DMS 273 (cell line): Measurements from ENCODE around the gene WNK2.

Experiments used
- DNase-seq: peaks from one replicate; lab custom pipeline; 2025; ENCODE audit not compliant: unreplicated experiment; lab: John Stamatoyannopoulos, UW

WNK2 gene

GRCh38 chr9:93185266-93186214 is 1.6 kb downstream of the WNK2 start:
- DNase-seq = peak; percentile 45

GRCh38 chr9:93186215-93186945 is 2.4 kb downstream of the WNK2 start:
- DNase-seq = peak; percentile 35

- DNase-seq = no peak
Observed at GRCh38 chr9:93187047-93187446, 3.1 kb downstream of the WNK2 start.

GRCh38 chr9:93187574-93187973 is 3.6 kb downstream of the WNK2 start:
- DNase-seq = no peak

GRCh38 chr9:93188426-93189368 is 4.8 kb downstream of the WNK2 start:
- DNase-seq = no peak

GRCh38 chr9:93189369-93190132 is 5.6 kb downstream of the WNK2 start:
- no peak for DNase-seq

- DNase-seq = no peak
Observed at GRCh38 chr9:93190133-93190525, 6.2 kb downstream of the WNK2 start.

- DNase-seq = no peak
Observed at GRCh38 chr9:93190656-93191353, 6.9 kb downstream of the WNK2 start.

GRCh38 chr9:93191354-93191660 is 7.4 kb downstream of the WNK2 start:
- DNase-seq = no peak

GRCh38 chr9:93192721-93193387 is 8.9 kb downstream of the WNK2 start:
- no peak for DNase-seq

- peak; percentile 70 for DNase-seq
Observed at GRCh38 chr9:93193388-93194220, 9.7 kb downstream of the WNK2 start.

- peak; percentile 19 for DNase-seq
Observed at GRCh38 chr9:93194221-93194625, 10.3 kb downstream of the WNK2 start.

- no peak for DNase-seq
Observed at GRCh38 chr9:93194641-93195040, 10.7 kb downstream of the WNK2 start.

GRCh38 chr9:93196096-93197055 is 12.4 kb downstream of the WNK2 start:
- DNase-seq = peak; percentile 34

GRCh38 chr9:93197670-93198069 is 13.7 kb downstream of the WNK2 start:
- DNase-seq = no peak

GRCh38 chr9:93198117-93198837 is 14.3 kb downstream of the WNK2 start:
- no peak for DNase-seq
